Progenitor cell of endocrine pancreas (in vitro differentiated cells): ENCODE data around the gene PRKAG1. TPM values are rescaled to one million over a fixed set of nuclear protein-coding genes. Genes with fewer than 3 reads are reported as not detected.

Experiments
- DNase-seq: peaks from one replicate; pipeline ENCODE4 v3.0.0; 2021; ENCODE audit warnings: low spot score; ENCODE audit not compliant: unreplicated experiment
- H3K27ac Mint-ChIP-seq: 2 replicates; pipeline ENCODE4 v1.8.0; 2021; ENCODE audit warnings: mild to moderate bottlenecking, moderate library complexity, mixed read lengths
- H3K27me3 Mint-ChIP-seq: 2 replicates; pipeline ENCODE4 v1.8.0; 2021; ENCODE audit warnings: mixed read lengths
- H3K36me3 Mint-ChIP-seq: 2 replicates; pipeline ENCODE4 v1.8.0; 2022; ENCODE audit warnings: mixed read lengths; ENCODE audit not compliant: insufficient read depth
- H3K4me1 Mint-ChIP-seq: 2 replicates; pipeline ENCODE4 v1.8.0; 2021; ENCODE audit warnings: low read depth, mixed read lengths
- H3K4me3 Mint-ChIP-seq: 2 replicates; pipeline ENCODE4 v1.8.0; 2021; ENCODE audit warnings: low read depth, mild to moderate bottlenecking, moderate library complexity, mixed read lengths
- H3K9me3 Mint-ChIP-seq: 2 replicates; pipeline ENCODE4 v1.8.0; 2021; ENCODE audit warnings: low read depth, mixed read lengths
- total RNA-seq: library from RNA; stranded (reverse); gene quantifications from 2 replicates; pipeline ENCODE4 v1.2.1, GENCODE V29; 2021
- TF ChIP-seq, protein P1 (sequence below): fragments of 200-600 bp; sonication (generic); IDR thresholded peaks from one replicate; pipeline ENCODE4 v1.5.0; 2021; ENCODE audit warnings: antibody characterized with exemption, mild to moderate bottlenecking; ENCODE audit not compliant: unreplicated experiment

Gene PRKAG1
- total RNA-seq, 1 donor from 2014 or later = 52.7 TPM

GRCh38 chr12:49027846-49028555 lies 9.4 kb upstream of the PRKAG1 start:
- Mint-ChIP-seq H3K4me3 (no peak overlapping the region), H3K27ac (no peak overlapping the region)

DNA sequence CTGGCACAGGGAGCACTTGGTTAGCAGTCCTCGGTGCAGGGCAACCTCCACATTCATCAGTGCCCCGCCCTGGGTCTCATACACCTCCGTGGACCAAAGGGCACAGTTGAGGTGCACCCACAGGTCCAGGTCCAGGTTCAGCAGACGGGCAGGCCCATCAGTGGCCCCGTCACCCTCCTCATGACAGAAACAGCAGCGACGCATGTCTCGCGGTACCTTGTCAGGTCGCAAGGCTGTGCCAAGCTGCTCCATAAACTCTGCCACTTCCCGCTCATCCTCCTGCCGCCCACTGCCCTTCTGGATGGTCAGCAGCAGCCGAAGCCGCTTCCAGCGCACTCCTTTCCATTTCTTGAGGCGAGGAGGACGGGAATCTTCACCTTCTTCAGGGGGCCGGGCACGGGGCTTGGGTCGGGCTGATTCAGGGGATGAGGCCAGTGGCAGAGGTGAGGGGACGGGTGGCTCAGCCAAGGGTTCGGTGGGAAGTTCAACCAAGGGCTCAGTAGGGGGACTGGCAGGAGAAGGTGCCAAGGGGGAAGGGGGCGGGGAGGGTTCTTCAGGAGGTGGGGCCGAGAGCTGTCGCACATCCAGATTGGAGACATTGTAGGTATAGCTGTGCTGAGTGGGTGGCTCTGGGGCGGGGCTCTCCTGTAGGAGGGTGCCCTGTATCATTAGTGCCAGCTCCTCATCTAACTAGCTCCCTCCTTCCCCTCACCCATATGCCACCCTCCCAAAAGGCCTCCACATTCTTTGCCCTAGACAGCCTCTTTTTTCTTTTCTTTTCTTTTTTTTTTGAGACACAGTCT lies 8.3 kb upstream of the PRKAG1 start:
- TF ChIP-seq, protein P1, sequence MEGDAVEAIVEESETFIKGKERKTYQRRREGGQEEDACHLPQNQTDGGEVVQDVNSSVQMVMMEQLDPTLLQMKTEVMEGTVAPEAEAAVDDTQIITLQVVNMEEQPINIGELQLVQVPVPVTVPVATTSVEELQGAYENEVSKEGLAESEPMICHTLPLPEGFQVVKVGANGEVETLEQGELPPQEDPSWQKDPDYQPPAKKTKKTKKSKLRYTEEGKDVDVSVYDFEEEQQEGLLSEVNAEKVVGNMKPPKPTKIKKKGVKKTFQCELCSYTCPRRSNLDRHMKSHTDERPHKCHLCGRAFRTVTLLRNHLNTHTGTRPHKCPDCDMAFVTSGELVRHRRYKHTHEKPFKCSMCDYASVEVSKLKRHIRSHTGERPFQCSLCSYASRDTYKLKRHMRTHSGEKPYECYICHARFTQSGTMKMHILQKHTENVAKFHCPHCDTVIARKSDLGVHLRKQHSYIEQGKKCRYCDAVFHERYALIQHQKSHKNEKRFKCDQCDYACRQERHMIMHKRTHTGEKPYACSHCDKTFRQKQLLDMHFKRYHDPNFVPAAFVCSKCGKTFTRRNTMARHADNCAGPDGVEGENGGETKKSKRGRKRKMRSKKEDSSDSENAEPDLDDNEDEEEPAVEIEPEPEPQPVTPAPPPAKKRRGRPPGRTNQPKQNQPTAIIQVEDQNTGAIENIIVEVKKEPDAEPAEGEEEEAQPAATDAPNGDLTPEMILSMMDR = no peak
- H3K36me3 Mint-ChIP-seq = peaks cover 18% of the 10 kb centered on the region
- no peak overlapping the region for H3K4me3 Mint-ChIP-seq
- no peak for DNase-seq
- H3K9me3 Mint-ChIP-seq = no peaks in the 10 kb centered on the region
- no peak overlapping the region for H3K27ac Mint-ChIP-seq
- no peaks in the 10 kb centered on the region for H3K27me3 Mint-ChIP-seq
- no peaks in the 10 kb centered on the region for H3K4me1 Mint-ChIP-seq

More at GRCh38 chr12:49027846-49028555, 9.4 kb upstream of the PRKAG1 start:
- TF ChIP-seq, protein P1 = no peak
- Mint-ChIP-seq H3K9me3 (no peaks in the 10 kb centered on the region), H3K27me3 (no peaks in the 10 kb centered on the region), H3K36me3 (peaks cover 13% of the 10 kb centered on the region), H3K4me1 (no peaks in the 10 kb centered on the region)
- DNase-seq = no peak

DNA sequence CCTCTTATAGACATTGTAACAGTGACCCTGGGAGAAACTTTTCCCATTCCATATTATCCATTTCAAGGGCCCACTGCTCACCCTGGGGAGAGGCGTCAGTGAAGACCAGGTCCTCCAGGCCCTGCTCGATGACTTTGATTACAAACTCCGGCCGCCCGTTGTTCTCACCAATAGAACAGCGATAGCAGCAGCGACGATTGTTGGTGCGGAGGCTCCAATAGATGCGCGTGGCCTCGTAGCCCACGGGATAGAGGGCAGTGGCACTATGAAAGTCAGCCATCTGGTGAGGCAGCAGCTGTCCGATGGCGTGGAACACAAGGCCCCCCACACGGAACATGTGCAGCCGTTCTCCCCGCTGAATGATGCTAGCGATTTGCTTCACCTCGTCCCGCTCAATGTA lies 7.5 kb upstream of the PRKAG1 start:
- no peaks in the 10 kb centered on the region for H3K27me3 Mint-ChIP-seq
- no peak overlapping the region for H3K27ac Mint-ChIP-seq
- DNase-seq = no peak
- peaks cover 19% of the 10 kb centered on the region for H3K36me3 Mint-ChIP-seq
- TF ChIP-seq, protein P1 = no peak
- H3K4me1 Mint-ChIP-seq = no peaks in the 10 kb centered on the region
- H3K4me3 Mint-ChIP-seq = no peak overlapping the region
- H3K9me3 Mint-ChIP-seq = no peaks in the 10 kb centered on the region

DNA sequence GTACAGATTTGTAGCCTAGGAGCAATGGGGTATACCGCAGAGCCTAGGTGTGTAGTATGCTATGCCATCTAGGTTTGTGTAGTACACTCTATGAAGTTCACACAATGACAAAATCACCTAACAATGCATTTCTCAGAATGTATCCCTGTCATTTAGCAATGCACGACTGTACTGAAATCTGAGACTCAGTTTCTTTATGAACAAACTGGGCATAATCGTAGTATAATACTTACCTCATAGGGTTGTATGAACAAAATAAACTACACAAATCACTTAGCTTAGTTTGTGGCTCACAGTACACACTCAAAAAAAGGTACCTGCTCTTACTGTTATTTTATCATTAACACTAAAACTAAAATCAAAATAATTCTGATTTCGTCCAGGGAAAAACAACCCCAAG lies 6.9 kb upstream of the PRKAG1 start:
- H3K27ac Mint-ChIP-seq = no peak overlapping the region

GRCh38 chr12:49024543-49024942 lies 6.0 kb upstream of the PRKAG1 start:
- Mint-ChIP-seq H3K4me3 (no peak overlapping the region), H3K9me3 (no peaks in the 10 kb centered on the region), H3K36me3 (peaks cover 19% of the 10 kb centered on the region), H3K27ac (no peak overlapping the region), H3K4me1 (peaks cover 3% of the 10 kb centered on the region), H3K27me3 (no peaks in the 10 kb centered on the region)
- DNase-seq = no peak
- TF ChIP-seq, protein P1 = no peak

More for the DNA sequence above, 6.9 kb upstream of the PRKAG1 start:
- H3K36me3 Mint-ChIP-seq = peaks cover 19% of the 10 kb centered on the region
- H3K27me3 Mint-ChIP-seq = no peaks in the 10 kb centered on the region
- H3K4me3 Mint-ChIP-seq = no peak overlapping the region
- no peaks in the 10 kb centered on the region for H3K4me1 Mint-ChIP-seq
- H3K9me3 Mint-ChIP-seq = no peaks in the 10 kb centered on the region
- no peak for DNase-seq
- TF ChIP-seq, protein P1 = no peak
